Loucy (cell line): ENCODE measurements around the gene STUB1.

Experiments
- H2AFZ ChIP-seq: fragments of 200-600 bp; sonication (generic); 2 replicates; pipeline ENCODE4 v1.6.0; 2016; ENCODE audit warnings: antibody characterized with exemption, mild to moderate bottlenecking, low read length, moderate library complexity
- H3F3A ChIP-seq: fragments of 200-600 bp; 2 replicates; pipeline ENCODE4 v1.6.0; 2016; ENCODE audit warnings: antibody characterized with exemption, low read depth, mild to moderate bottlenecking
- H3K27me3 ChIP-seq: fragments of 200-600 bp; sonication (generic); 2 replicates; pipeline ENCODE4 v1.6.1; 2014; ENCODE audit warnings: low read length, mild to moderate bottlenecking; ENCODE audit not compliant: insufficient read depth, poor library complexity, severe bottlenecking
- H3K36me3 ChIP-seq: fragments of 200-600 bp; sonication (generic); 2 replicates; pipeline ENCODE4 v1.6.1; 2016; ENCODE audit warnings: low read length; ENCODE audit not compliant: insufficient read depth
- H3K4me1 ChIP-seq: fragments of 200-600 bp; sonication (generic); 2 replicates; pipeline ENCODE4 v1.5.1; 2014; ENCODE audit warnings: low read length, mild to moderate bottlenecking; ENCODE audit not compliant: insufficient read depth, poor library complexity, severe bottlenecking
- H3K4me2 ChIP-seq: fragments of 200-600 bp; sonication (generic); 2 replicates; pipeline ENCODE4 v1.6.0; 2014; ENCODE audit warnings: antibody characterized with exemption, low read length, low read depth, mild to moderate bottlenecking; ENCODE audit not compliant: poor library complexity, severe bottlenecking
- H3K4me3 ChIP-seq: fragments of 200-600 bp; sonication (generic); 2 replicates; pipeline ENCODE4 v1.5.1; 2014; ENCODE audit warnings: low read length, mild to moderate bottlenecking, mixed read lengths; ENCODE audit not compliant: poor library complexity, severe bottlenecking
- H3K79me2 ChIP-seq: fragments of 200-600 bp; sonication (generic); 2 replicates; pipeline ENCODE4 v1.6.1; 2014; ENCODE audit warnings: low read length; ENCODE audit not compliant: insufficient read depth
- H3K9ac ChIP-seq: fragments of 200-600 bp; sonication (generic); 2 replicates; pipeline ENCODE4 v1.6.0; 2014; ENCODE audit warnings: mild to moderate bottlenecking, low read depth, low read length, moderate library complexity; ENCODE audit not compliant: poor library complexity, severe bottlenecking
- H3K9me2 ChIP-seq: fragments of 200-600 bp; sonication (generic); replicated peaks from 2 replicates; pipeline ENCODE4 v1.6.1; 2016; ENCODE audit warnings: low read depth, low read length, mixed read lengths
- H3K9me3 ChIP-seq: fragments of 200-600 bp; sonication (generic); 2 replicates; pipeline ENCODE4 v1.6.1; 2014; ENCODE audit warnings: mild to moderate bottlenecking, antibody characterized with exemption, low read length, low read depth; ENCODE audit not compliant: insufficient read depth
- H4K20me1 ChIP-seq: fragments of 200-600 bp; sonication (generic); 2 replicates; pipeline ENCODE4 v1.6.0; 2014; ENCODE audit warnings: antibody characterized with exemption, low read length, mild to moderate bottlenecking; ENCODE audit not compliant: insufficient read depth, poor library complexity, severe bottlenecking
- CTCF ChIP-seq: fragments of 200-600 bp; sonication (generic); conservative IDR thresholded peaks from 2 replicates; pipeline ENCODE4 v1.5.1; 2014; ENCODE audit warnings: mild to moderate bottlenecking, antibody characterized with exemption, low read length
- EZH2phosphoT487 ChIP-seq: fragments of 200-600 bp; IDR thresholded peaks from 2 replicates; pipeline ENCODE4 v1.6.1; 2018; ENCODE audit warnings: antibody characterized with exemption, mild to moderate bottlenecking, moderate library complexity, borderline replicate concordance

Gene STUB1

GRCh38 chr16:703406-703805 lies 23.2 kb downstream of the STUB1 start:
- H3K27me3 ChIP-seq, result no peaks in the 10 kb centered on the region

DNA sequence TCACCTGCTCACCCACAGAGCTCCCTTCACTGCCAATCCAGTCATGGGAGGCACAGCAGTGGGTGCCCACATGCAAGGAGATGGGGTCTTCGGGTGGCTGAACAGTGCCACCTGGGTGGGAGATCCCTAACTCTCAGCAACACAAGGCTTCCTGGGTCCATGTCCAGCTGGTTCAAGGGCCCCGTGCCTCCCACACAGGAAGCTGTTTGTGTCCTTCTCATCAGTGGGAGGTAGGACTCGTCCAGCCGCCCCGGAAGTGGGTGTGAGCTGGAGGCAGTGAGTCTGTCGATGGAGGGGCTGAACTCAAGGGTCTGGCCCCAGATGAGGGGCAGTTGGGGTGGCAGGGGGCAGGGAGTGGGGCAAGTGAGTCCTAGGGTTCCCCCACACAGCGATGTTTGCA lies 23.8 kb downstream of the STUB1 start:
- Histone ChIP-seq H3F3A (no peaks in the 10 kb centered on the region), H3K9me2 (no peaks in the 10 kb centered on the region), H3K79me2 (no peaks in the 10 kb centered on the region), H4K20me1 (no peaks in the 10 kb centered on the region), H3K27me3 (no peaks in the 10 kb centered on the region), H2AFZ (no peak overlapping the region), H3K36me3 (no peaks in the 10 kb centered on the region), H3K9ac (no peak overlapping the region), H3K4me1 (no peaks in the 10 kb centered on the region), H3K4me2 (no peak overlapping the region), H3K4me3 (no peak overlapping the region), H3K9me3 (no peaks in the 10 kb centered on the region)
- no peak for TF ChIP-seq CTCF
- TF ChIP-seq EZH2phosphoT487, result no peak

More at GRCh38 chr16:703406-703805, 23.2 kb downstream of the STUB1 start:
- no peaks in the 10 kb centered on the region for H3K9me2 ChIP-seq
- H3K79me2 ChIP-seq, result no peaks in the 10 kb centered on the region
- no peaks in the 10 kb centered on the region for H3K36me3 ChIP-seq
- H2AFZ ChIP-seq, result no peak overlapping the region
- H4K20me1 ChIP-seq, result no peaks in the 10 kb centered on the region
- no peak for TF ChIP-seq EZH2phosphoT487
- TF ChIP-seq CTCF, result no peak
- H3K4me2 ChIP-seq, result no peak overlapping the region
- no peak overlapping the region for H3K4me3 ChIP-seq
- no peaks in the 10 kb centered on the region for H3K9me3 ChIP-seq
- H3K4me1 ChIP-seq, result no peaks in the 10 kb centered on the region
- H3K9ac ChIP-seq, result no peak overlapping the region
- no peaks in the 10 kb centered on the region for H3F3A ChIP-seq

GRCh38 chr16:704552-705380 lies 24.6 kb downstream of the STUB1 start:
- H3K4me1 ChIP-seq, result no peaks in the 10 kb centered on the region

More at GRCh38 chr16:704552-705380, 24.6 kb downstream of the STUB1 start:
- Histone ChIP-seq H4K20me1 (no peaks in the 10 kb centered on the region), H3K4me3 (no peak overlapping the region), H2AFZ (no peak overlapping the region), H3K9me3 (no peaks in the 10 kb centered on the region), H3K9ac (no peak overlapping the region), H3K36me3 (no peaks in the 10 kb centered on the region), H3K79me2 (no peaks in the 10 kb centered on the region), H3F3A (no peaks in the 10 kb centered on the region), H3K9me2 (no peaks in the 10 kb centered on the region), H3K27me3 (no peaks in the 10 kb centered on the region), H3K4me2 (no peak overlapping the region)
- no peak for TF ChIP-seq EZH2phosphoT487
- no peak for TF ChIP-seq CTCF
